ENCODE measurements around the gene XXYLT1. TPM values are rescaled to one million over a fixed set of nuclear protein-coding genes. Genes with fewer than 3 reads are reported as not detected.
A peak's percentile ranks its signal among the peaks of the same experiment; 100 is the strongest.

Gene XXYLT1
- total and polyA plus RNA-seq, 2 of the 8 experiments (the other 6 are each of a cell fraction or from before 2014, with no cell fraction given) = 18.9 to 23.8 TPM

- Histone ChIP-seq H3K23me2 (ENCODE audit: low read depth, low read length) (peaks cover 2% of the 10 kb centered on the region; the same call in 1 of the 2 replicates), H3K9me3 (ENCODE audit: insufficient read depth in 2 of 2, low read depth in 1 of 2, low read length in 1 of 2) (no peaks in the 10 kb centered on the region), H3K14ac (ENCODE audit: insufficient read length) (no peak overlapping the region), H4K20me1 (replicated peaks in 1 of 2; ENCODE audit: control insufficient read depth in 1 of 2, insufficient read depth in 2 of 2, low read length in 2 of 2) (no peaks in the 10 kb centered on the region), H2AFZ (ENCODE audit: low read length) (no peak overlapping the region), H3K18ac (ENCODE audit: extremely low read depth, low read length) (no peak overlapping the region), H3K79me1 (ENCODE audit: low read depth, low read length) (peaks cover 7% of the 10 kb centered on the region; the same call in 1 of the 2 replicates), H2BK120ac (replicated peaks; ENCODE audit: low read depth, low read length) (peak overlapping the region; percentile 36), H3K4me3 (ENCODE audit: extremely low read depth in 1 of 4, insufficient read depth in 2 of 4, low read depth in 3 of 4, low read length in 4 of 4) (no peak overlapping the region), H3K4ac (replicated peaks; ENCODE audit: insufficient read length, low read depth, low read length) (no peak overlapping the region), H4K8ac (ENCODE audit: extremely low read depth, insufficient read depth, low read length) (no peak overlapping the region), H3K9ac (replicated peaks in 1 of 4; ENCODE audit: extremely low read depth in 1 of 4, low read depth in 3 of 4, low read length in 3 of 4) (no peak overlapping the region), H3K27ac (ENCODE audit: low read depth, low read length) (no peak overlapping the region), H2BK5ac (ENCODE audit: low read depth, low read length) (0 out of 2 replicates have a peak overlapping the region, but pooled peaks have one; percentile 36), H4K5ac (ENCODE audit: insufficient read length, low read depth, low read length) (no peak overlapping the region), H3K23ac (ENCODE audit: insufficient read length) (no peak overlapping the region), H2BK12ac (ENCODE audit: low read depth, low read length) (0 out of 2 replicates have a peak overlapping the region, but pooled peaks have one; percentile 12), H3K56ac (replicated peaks; ENCODE audit: insufficient read length, low read depth, low read length) (no peak overlapping the region), H3K4me1 (replicated peaks in 1 of 4; ENCODE audit: control insufficient read depth in 3 of 4, insufficient read depth in 4 of 4, low read length in 3 of 4) (peaks cover 16 to 44% (median 27%) of the 10 kb centered on the region in 4 experiments), H3K4me2 (ENCODE audit: insufficient read depth in 1 of 2, low read depth in 2 of 2, low read length in 2 of 2) (peak overlapping the region in 1 of 2 experiments; percentile 8; a peak in 1 of 4 replicates), H4K91ac (replicated peaks; ENCODE audit: insufficient read length, low read length) (no peak overlapping the region), H3K79me2 (ENCODE audit: control insufficient read depth in 1 of 2, insufficient read depth in 2 of 2, low read length in 2 of 2) (peaks cover 0 to 5% of the 10 kb centered on the region in 2 experiments; a peak in 2 of 4 replicates), H3K36me3 (ENCODE audit: control insufficient read depth in 2 of 4, insufficient read depth in 4 of 4, low read length in 3 of 4) (no peaks in the 10 kb centered on the region), H2AK5ac (ENCODE audit: low read depth, low read length) (no peak overlapping the region), H2BK15ac (ENCODE audit: low read length) (no peak overlapping the region; the same call in 1 of the 2 replicates), H2BK20ac (ENCODE audit: low read length) (no peak overlapping the region), H3K27me3 (replicated peaks in 1 of 4; ENCODE audit: control insufficient read depth in 3 of 4, extremely low read depth in 1 of 4, insufficient read depth in 3 of 4, low read length in 3 of 4) (no peaks in the 10 kb centered on the region)
- WGBS, 2 experiments (ENCODE audit: extremely low coverage in 1 of 2, insufficient coverage in 1 of 2, insufficient read length in 1 of 2, insufficient replicate concordance in 2 of 2, low coverage in 1 of 2, low lambda C conversion rate in 2 of 2, missing lambda C conversion rate in 1 of 2) = 89% methylated on average over 13 of the region's 17 CpGs; no CpG with 5 or more reads in 1 of the 2 experiments
- DNase-seq (ENCODE audit: low read depth in 1 of 2, low spot score in 2 of 2) (no peak), FAIRE-seq (no peak)
- POLR2A ChIA-PET (ENCODE audit: partially characterized antibody) = interaction anchor here (0.7 to 1.0 kb wide), 2 partner anchors 13 to 40 kb away, joined by 3 to 4 read pairs; no protein-coding TSS in a partner anchor
- CTCF ChIA-PET (ENCODE audit: partially characterized antibody) = interaction anchor here (0.8 to 1.3 kb wide), 2 partner anchors 70 to 100 kb away, joined by 3 to 4 read pairs; no protein-coding TSS in a partner anchor
- TF ChIP-seq TCF12 (IDR thresholded peaks at IDR 0.05; ENCODE audit: low read depth, low read length) = no peak
- no peak for TF ChIP-seq EGR1 (IDR thresholded peaks at IDR 0.05; ENCODE audit: borderline replicate concordance, low read depth, low read length)
- no peak for TF ChIP-seq USF2 (IDR thresholded peaks at IDR 0.05; ENCODE audit: low read length)
- TF ChIP-seq E2F6 (IDR thresholded peaks at IDR 0.05) = no peak
- TF ChIP-seq ASH2L (IDR thresholded peaks at IDR 0.05; ENCODE audit: low read length) = no peak
- no peak for TF ChIP-seq GTF2F1 (IDR thresholded peaks at IDR 0.05; ENCODE audit: borderline replicate concordance, low read depth, low read length)
- no peak for TF ChIP-seq POLR2AphosphoS5 (IDR thresholded peaks at IDR 0.05; ENCODE audit: low read depth, low read length)
- TF ChIP-seq EP300 (IDR thresholded peaks at IDR 0.05; ENCODE audit: borderline replicate concordance in 1 of 2, low read depth in 2 of 2, low read length in 2 of 2) = no peak
- TF ChIP-seq SRF (IDR thresholded peaks at IDR 0.05; ENCODE audit: low read depth, low read length) = no peak
- no peak for TF ChIP-seq CHD2 (IDR thresholded peaks at IDR 0.05; ENCODE audit: low read length)
Observed at GRCh38 chr3:195155570-195156241, 115.3 kb downstream of the XXYLT1 start.
